Esophagus squamous epithelium (tissue), 5 donors: ENCODE results near the gene STAMBP. TPM values are rescaled to one million over a fixed set of nuclear protein-coding genes. Genes with fewer than 3 reads are reported as not detected.

Source experiments
- DNase-seq: peaks from one replicate; lab custom pipeline; 2025; lab: John Stamatoyannopoulos, UW
- H3K27ac ChIP-seq, 4 donors: fragments of 200-600 bp; sonication (generic); one replicate each; pipeline ENCODE4 v1.5.1; 2016 to 2019; ENCODE audit warnings: mild to moderate bottlenecking in 1 of 4
- H3K27me3 ChIP-seq, 4 donors: fragments of 200-600 bp; sonication (generic); 1 replicate in 3 of 4; 2 replicates in 1 of 4; pipeline versions ENCODE4 v1.5.1 to v1.6.0; 2017 to 2021; ENCODE audit warnings: antibody characterized with exemption in 1 of 4
- H3K36me3 ChIP-seq, 3 donors: fragments of 200-600 bp; sonication (generic); one replicate each; pipeline ENCODE4 v1.5.1; 2016 to 2019
- H3K4me1 ChIP-seq, 3 donors: fragments of 200-600 bp; sonication (generic); one replicate each; pipeline ENCODE4 v1.5.1; 2017 to 2019
- H3K4me3 ChIP-seq, 4 donors: fragments of 200-600 bp; sonication (generic); 1 replicate in 3 of 4; 2 replicates in 1 of 4; pipeline ENCODE4 v1.5.1; 2016 to 2019; ENCODE audit warnings: mild to moderate bottlenecking in 2 of 4, moderate library complexity in 1 of 4
- H3K9me3 ChIP-seq, 3 donors: fragments of 200-600 bp; sonication (generic); one replicate each; pipeline ENCODE4 v1.5.1; 2016 to 2019
- POLR2A ChIP-seq, 4 donors: fragments of 450-650 bp; IDR thresholded peaks; one replicate each; pipeline ENCODE4 v1.6.1; 2017; ENCODE audit warnings: antibody characterized with exemption in 4 of 4, mild to moderate bottlenecking in 4 of 4, moderate library complexity in 3 of 4
- WGBS, 2 donors: methylation state at CpG; one replicate each; pipeline ENCODE4 v1.1.5; 2018; 5-methylcytosine and 5-hydroxymethylcytosine counted together
- intact Hi-C: fragments of 100-400 bp; cut with DNase I; formaldehyde crosslinking; loops from one replicate; pipeline ENCODE4 v1.15.0; 2022
- total RNA-seq, 4 donors: library from RNA; depleted of rRNA; stranded (reverse); fragments of >200 nt; gene quantifications; one replicate each; pipeline ENCODE4 v1.1.0, GENCODE V29; 2016
- TF ChIP-seq, protein P1 (sequence below), 6 experiments: fragments of 450-650 bp in 4 of 6; fragments of 200-600 bp in 2 of 6; sonication (generic) in 2 of 6; IDR thresholded peaks; one replicate each; pipeline ENCODE4 v1.5.1; 2016 to 2019; ENCODE audit warnings: antibody characterized with exemption in 6 of 6, mild to moderate bottlenecking in 4 of 6, moderate library complexity in 4 of 6
- donor health status: DM: yes; HTN: yes; CAD: no.

STAMBP gene
- total RNA-seq, 4 donors from 2014 or later, result 23.5 to 36.8 (median 32.5) TPM

DNA sequence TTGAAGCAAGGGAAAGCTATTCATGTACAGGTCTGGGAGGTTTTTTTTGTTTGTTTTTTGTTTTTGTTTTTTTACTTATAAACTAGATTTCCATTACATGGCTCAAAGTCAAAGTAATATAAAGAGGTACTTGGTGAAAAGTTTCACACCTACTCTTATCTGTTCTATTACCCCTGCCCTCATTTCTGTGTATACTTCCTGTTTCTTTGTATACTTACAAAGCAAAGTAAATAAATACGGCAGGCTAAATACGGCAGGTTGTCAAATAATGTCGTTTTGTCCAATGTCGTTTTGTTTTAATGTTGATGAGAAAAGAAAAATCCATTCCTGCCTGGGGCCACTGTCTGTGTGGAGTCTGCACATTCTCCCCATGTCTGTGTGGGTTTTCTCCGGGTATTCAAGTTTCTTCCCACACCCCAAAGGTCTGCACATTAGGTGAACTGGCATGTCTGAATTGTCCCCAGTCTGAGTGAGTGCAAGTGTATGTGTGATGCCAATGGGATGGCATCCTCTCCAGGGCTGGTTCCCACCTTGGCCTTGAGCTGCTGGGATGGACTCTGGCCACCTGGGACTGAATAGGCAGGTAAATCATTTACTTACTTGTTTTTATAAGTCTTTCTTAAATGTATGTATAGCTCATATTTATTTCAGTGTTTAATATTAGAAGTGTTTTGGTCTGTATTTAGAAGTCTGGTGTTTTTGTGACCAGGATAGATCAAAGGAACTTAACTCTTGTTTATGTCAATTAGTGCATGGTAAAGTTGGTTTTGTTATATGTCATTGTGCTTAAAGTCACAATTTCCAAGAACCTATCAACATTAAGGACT, 13.4 kb downstream of the STAMBP start:
- Histone ChIP-seq H3K4me1 (peaks cover 0 to 6% (median 0%) of the 10 kb centered on the region in 3 donors), H3K9me3 (no peaks in the 10 kb centered on the region), H3K27me3 (no peaks in the 10 kb centered on the region), H3K27ac (peak overlapping the region in 2 of 4 donors; percentile 3 to 35), H3K36me3 (peaks cover 0 to 89% (median 21%) of the 10 kb centered on the region in 3 donors), H3K4me3 (no peak overlapping the region)
- intact Hi-C loops, result no loop called here
- WGBS, 2 donors, result 75 to 76% methylated on average over 5 of the region's 5 CpGs
- TF ChIP-seq, protein P1, sequence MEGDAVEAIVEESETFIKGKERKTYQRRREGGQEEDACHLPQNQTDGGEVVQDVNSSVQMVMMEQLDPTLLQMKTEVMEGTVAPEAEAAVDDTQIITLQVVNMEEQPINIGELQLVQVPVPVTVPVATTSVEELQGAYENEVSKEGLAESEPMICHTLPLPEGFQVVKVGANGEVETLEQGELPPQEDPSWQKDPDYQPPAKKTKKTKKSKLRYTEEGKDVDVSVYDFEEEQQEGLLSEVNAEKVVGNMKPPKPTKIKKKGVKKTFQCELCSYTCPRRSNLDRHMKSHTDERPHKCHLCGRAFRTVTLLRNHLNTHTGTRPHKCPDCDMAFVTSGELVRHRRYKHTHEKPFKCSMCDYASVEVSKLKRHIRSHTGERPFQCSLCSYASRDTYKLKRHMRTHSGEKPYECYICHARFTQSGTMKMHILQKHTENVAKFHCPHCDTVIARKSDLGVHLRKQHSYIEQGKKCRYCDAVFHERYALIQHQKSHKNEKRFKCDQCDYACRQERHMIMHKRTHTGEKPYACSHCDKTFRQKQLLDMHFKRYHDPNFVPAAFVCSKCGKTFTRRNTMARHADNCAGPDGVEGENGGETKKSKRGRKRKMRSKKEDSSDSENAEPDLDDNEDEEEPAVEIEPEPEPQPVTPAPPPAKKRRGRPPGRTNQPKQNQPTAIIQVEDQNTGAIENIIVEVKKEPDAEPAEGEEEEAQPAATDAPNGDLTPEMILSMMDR (IDR thresholded peaks at IDR 0.05), result no peak
- no peak for TF ChIP-seq POLR2A (IDR thresholded peaks at IDR 0.05)
- DNase-seq, result no peak

DNA sequence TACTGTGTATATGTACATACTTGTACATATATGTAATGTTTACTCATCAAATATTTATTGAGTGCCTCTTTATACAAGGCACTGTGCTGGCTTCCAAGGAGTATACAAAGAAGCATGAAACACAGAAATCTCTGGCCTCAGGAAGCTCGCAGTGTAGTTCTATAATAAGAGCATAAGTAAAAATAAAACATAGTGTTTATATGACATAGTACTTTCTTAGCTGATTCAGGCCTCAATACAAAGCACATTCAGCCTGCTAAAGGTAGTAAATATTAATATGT, 13.9 kb downstream of the STAMBP start:
- no peak for TF ChIP-seq POLR2A (IDR thresholded peaks at IDR 0.05)
- TF ChIP-seq, protein P1 (IDR thresholded peaks at IDR 0.05), result no peak
- intact Hi-C loops, result no loop called here
- WGBS, 2 donors, result 67 to 87% methylated on average over 1 of the region's 1 CpG
- Histone ChIP-seq H3K27ac (peak overlapping the region in 2 of 4 donors; percentile 3 to 35), H3K4me1 (peaks cover 0 to 6% (median 0%) of the 10 kb centered on the region in 3 donors), H3K36me3 (peaks cover 0 to 93% (median 27%) of the 10 kb centered on the region in 3 donors), H3K27me3 (no peaks in the 10 kb centered on the region), H3K9me3 (no peaks in the 10 kb centered on the region), H3K4me3 (no peak overlapping the region)
- DNase-seq, result no peak

DNA sequence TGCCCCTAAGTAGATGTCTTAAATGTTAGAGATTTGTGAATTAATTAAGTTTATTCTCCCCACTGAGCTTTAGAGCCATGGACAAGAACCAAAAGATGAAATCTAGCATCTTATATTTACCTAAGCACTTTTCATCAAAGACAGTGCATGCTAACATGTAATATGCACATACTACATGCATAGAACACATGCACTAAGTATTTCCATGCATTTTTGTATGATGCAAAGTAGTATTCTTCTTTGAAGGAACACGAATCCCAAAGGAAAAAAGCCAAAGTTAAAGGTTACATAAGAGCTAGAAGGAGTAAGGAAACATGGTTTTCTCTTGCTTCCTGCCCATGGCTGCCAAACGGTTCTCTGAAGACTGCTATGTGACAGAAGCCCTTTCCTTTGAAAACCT, 15.3 kb downstream of the STAMBP start:
- TF ChIP-seq, protein P1 (IDR thresholded peaks at IDR 0.05), result no peak
- no peak for TF ChIP-seq POLR2A (IDR thresholded peaks at IDR 0.05)
- peaks cover 0 to 96% (median 33%) of the 10 kb centered on the region in 3 donors for H3K36me3 ChIP-seq
- 42 to 47% methylated on average over 2 of the region's 2 CpGs for WGBS, 2 donors
- no peak overlapping the region for H3K27ac ChIP-seq
- no peaks in the 10 kb centered on the region for H3K9me3 ChIP-seq
- intact Hi-C loops, result no loop called here
- H3K4me1 ChIP-seq, result no peaks in the 10 kb centered on the region
- H3K27me3 ChIP-seq, result no peaks in the 10 kb centered on the region
- H3K4me3 ChIP-seq, result no peak overlapping the region
- DNase-seq, result no peak

DNA sequence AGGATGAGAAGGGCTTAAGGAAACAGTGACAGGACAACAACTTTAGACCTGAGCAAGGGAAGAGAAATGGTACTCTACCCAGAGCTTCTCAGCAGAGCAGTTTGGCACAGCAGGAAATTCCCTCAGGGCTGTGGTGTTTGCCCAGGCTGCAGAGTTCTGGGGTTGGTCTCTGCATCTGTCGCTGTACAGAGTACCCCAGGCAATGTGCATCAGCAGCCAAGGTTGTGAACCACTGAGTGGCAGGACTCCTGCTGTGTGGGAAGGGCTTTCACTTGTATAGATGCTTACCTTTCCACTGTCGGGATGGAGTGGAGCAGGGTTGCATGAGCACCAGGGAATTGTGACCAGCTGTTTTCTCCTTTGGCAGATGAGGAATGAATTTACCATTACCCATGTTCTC, 21.2 kb downstream of the STAMBP start:
- intact Hi-C loops, result no loop called here
- Histone ChIP-seq H3K27me3 (no peaks in the 10 kb centered on the region), H3K27ac (peak overlapping the region in 3 of 4 donors; percentile 39 to 59 (median 46)), H3K4me1 (peaks cover 0 to 5% (median 4%) of the 10 kb centered on the region in 3 donors), H3K9me3 (no peaks in the 10 kb centered on the region), H3K4me3 (no peak overlapping the region), H3K36me3 (peaks cover 13 to 100% (median 47%) of the 10 kb centered on the region in 3 donors)
- TF ChIP-seq, protein P1 (IDR thresholded peaks at IDR 0.05), result no peak
- TF ChIP-seq POLR2A (IDR thresholded peaks at IDR 0.05), result no peak
- DNase-seq, result no peak
- 75 to 83% methylated on average over 1 to 2 of the region's 2 CpGs for WGBS, 2 donors

DNA sequence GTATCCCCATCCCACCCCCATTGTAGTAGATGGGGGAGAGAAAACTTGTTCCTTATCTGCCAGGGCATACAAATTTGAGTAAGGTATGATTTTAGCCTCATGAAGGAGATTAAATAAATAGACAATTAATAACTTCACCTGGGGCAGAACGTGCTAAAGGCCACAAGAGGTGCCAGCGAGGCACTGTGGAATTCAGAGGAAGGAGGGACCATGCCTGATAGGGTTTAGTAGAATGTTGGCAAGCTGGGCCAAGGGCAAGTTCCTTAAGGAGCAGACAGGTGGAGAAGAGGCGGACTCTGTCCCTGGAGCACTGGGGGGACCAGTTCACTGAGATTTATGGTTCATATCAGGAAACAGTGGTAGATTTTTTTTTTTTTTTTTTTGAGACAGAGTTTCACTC, 22.5 kb downstream of the STAMBP start:
- TF ChIP-seq POLR2A (IDR thresholded peaks at IDR 0.05), result no peak
- TF ChIP-seq, protein P1 (IDR thresholded peaks at IDR 0.05), result peak in 3 of 6 experiments; percentile 20 to 50 (median 22)
- H3K36me3 ChIP-seq, result peaks cover 21 to 100% (median 51%) of the 10 kb centered on the region in 3 donors
- WGBS, 2 donors, result 63 to 71% methylated on average over 3 of the region's 3 CpGs

More for the DNA sequence above, 22.5 kb downstream of the STAMBP start:
- intact Hi-C loops, result no loop called here
- DNase-seq, result no peak
- Histone ChIP-seq H3K27ac (peak overlapping the region in 1 of 4 donors; percentile 23), H3K27me3 (no peaks in the 10 kb centered on the region), H3K9me3 (no peaks in the 10 kb centered on the region), H3K4me3 (no peak overlapping the region), H3K4me1 (peaks cover 0 to 5% (median 4%) of the 10 kb centered on the region in 3 donors)
